NCI-H146 (cell line): ENCODE results near the gene PRTN3.
"Not testable (repeated sequence)": the region's sequence is repeated elsewhere in the genome, so short reads cannot be mapped to it uniquely, and the experiment has no call there.

ENCODE experiments used
- DNase-seq: peaks from one replicate; lab custom pipeline; 2025; lab: John Stamatoyannopoulos, UW

PRTN3 gene

DNA sequence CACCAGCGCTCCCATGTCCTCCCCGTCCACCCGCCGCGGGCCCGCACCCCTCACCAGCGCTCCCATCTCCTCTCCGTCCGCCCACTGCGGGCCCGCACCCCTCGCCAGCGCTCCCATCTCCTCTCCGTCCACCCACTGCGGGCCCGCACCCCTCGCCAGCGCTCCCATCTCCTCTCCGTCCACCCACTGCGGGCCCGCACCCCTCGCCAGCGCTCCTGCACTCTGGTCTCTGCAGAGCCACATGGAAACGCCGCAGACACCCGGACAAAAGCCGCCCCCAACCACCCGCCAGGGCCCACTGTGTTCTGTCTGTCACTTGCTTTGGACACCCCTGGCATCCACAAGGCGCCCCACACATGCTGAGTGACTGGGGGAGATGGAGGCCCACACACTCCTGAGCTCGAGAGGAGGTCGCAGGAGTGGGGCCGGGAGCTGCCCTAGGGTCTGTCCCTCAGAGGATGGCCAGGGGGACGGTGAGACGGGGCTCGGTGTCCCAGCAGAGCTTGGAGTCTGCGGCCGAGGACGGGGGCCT lies 26.0 kb downstream of the PRTN3 start:
- DNase-seq: no peak

DNA sequence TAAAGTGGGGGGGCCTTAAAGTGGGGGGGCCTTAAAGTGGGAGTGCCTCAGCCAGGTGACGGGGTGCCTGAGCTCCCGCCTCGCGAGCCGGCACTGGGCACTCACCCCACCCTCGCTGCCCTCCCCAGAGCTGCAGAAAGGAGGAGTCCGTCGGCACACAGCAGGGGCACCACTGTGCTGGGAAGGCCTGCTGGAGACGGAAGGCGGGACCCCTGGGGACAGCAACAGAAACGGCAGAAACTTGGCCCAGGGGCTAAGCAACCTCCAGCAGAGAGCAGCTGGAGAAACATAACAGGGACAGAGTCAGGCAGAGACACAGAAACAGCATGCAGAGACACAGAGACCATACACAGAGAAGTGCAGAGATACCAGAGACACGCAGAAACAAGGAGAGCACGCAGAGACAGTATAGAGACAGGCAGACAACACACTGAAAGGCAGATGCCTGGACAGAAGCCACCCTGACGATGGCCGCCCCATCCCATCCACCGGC lies 26.5 kb downstream of the PRTN3 start:
- no peak for DNase-seq

DNA sequence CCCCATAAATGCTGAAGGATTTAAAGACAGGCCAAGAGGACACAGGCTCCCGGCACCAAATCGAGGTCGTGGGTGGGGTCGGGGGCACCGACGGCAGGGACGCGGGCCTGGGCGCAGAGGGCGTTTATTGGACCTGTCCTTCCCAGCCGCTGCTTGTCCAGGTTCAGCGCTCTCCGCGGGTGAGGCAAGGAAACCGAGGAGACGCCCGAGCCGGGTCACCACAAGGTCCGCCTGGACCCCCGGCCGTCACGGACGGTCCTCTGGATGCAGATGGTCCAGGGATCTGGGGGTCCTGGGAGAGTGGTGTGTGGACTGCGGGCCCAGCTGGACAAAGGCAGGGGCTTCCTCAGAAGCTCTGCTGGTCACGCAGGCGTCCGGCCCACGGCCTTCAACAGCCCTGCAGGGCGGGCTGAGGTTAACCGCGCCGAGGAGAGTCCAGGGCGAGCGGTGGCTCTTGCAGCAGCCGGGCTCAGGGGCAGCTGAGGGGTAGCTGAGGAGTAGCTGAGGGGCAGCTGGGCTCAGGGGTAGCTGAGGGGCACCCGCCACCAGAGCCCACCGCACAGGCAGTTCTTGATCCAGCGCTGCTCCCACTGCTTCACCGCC lies 27.2 kb downstream of the PRTN3 start:
- DNase-seq: no peak

DNA sequence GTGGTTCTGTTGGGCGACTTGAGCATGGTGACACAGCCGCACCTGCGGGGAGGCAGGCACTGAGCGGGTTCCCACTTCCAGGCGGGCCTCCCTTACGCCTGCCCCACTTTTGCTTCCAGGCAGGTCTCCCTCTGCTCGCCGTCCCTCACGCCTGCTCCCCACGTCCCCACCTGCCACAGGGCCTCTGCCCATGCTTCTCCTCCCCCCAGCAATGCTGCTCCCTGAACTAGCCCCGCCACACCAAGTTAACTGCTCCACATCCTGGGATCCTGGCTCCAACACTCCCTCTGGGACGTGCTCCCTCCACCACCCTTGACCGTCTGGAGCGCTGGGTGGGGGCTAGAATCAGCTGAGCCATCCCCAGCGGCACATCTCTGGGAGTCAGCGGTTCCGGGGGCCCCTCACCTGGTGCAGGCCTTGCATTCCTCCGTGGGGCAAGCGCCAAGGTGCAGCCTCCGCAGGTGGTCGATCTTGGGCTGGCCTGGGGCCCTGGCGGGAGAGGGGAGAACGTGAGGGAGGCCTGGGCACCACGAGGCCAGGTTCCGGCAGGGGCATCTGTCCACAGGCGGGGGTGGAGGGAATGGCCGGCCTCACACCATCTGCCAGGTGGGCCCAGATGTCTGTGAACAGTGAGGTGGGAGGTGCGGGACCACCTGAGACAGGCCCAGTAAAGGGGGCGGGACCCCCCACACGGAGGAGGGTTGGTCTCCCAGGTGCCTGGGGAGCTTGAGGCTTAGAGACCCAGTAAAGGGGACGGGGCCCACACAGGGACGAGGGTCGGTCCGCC lies 27.9 kb downstream of the PRTN3 start:
- no peak for DNase-seq

DNA sequence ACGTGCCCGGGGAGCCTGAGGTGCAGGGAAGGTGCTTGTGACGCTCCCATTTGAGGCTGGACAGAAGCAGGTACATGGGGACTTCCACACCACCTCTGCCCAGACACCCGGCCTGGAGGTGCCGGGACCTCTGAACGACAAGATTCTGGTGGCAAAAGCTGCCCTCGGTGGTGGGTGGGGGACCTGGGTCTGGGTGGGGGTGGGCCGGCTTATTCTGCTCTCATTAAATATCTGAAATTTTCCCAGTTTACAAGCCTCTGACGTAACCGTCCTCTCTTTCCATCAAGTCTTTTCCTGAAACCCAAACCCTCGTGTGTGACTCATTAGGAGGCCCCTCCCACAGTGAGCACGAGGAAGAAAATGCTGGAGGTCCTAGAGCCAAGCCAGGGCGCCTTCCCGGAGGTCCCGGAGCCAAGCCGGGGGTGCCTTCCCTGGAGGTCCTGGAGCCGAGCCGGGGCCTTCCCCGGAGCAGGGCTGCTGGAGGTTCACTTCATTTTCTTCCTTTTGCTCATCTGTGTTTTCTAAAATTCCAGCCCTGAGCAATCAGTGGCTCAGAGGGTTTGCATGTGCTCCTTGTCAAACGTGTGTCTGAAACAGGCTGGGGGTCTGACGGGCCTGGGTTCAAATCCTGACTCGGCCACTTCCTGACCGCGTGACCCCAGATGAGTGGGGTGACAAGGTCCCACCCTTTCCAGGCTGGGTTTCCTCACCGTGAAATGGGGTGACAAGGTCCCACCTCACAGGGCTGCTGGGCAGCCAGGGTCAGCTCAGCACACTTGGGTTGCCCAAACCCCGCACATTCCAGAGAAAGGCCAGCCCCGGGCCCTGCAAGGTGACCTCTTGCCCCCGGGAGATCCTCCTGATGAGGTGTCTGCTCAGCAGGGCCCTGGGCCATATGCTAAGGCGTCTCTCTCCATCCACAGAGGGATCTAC lies 28.7 kb downstream of the PRTN3 start:
- no peak for DNase-seq

DNA sequence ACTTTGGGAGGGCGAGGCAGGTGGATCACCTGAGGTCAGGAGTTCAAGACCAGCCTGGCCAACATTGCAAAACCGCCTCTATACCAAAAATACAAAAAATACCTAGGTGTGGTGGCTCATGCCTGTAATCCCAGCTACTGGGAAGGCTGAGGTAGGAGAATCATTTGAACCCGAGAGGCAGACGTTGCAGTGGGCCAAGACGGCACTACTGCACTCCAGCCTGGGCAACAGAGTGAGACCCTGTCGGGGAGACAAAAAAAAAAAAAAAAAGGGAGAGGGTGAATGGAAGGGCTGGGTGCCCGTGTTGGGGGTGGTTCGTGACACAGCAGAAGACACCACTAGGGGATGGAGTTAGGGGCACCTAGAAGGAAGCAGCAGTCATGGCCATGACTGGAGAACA lies 29.5 kb downstream of the PRTN3 start:
- no peak for DNase-seq

DNA sequence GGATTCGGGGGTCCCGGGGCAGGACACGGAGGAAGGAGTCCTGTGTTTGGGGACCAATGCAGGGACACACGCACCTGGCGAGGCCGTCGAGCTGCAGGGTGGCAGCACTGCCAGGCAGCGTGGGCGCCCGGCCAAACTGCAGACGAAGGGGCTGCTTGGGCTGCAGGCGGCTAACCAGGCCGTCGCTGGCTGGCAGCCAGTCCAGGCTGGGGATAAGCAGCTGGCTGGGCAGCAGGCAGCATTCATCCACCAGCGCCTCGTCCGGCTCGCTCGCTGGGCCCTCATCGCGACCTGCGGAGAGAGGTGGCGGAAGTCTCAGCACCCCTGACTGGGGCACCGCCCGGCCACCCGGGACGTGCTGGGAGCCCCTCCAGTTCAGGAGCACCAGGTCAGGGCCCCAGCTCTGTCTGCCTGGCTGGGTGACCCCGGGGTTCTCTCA lies 30.2 kb downstream of the PRTN3 start:
- DNase-seq: no peak

DNA sequence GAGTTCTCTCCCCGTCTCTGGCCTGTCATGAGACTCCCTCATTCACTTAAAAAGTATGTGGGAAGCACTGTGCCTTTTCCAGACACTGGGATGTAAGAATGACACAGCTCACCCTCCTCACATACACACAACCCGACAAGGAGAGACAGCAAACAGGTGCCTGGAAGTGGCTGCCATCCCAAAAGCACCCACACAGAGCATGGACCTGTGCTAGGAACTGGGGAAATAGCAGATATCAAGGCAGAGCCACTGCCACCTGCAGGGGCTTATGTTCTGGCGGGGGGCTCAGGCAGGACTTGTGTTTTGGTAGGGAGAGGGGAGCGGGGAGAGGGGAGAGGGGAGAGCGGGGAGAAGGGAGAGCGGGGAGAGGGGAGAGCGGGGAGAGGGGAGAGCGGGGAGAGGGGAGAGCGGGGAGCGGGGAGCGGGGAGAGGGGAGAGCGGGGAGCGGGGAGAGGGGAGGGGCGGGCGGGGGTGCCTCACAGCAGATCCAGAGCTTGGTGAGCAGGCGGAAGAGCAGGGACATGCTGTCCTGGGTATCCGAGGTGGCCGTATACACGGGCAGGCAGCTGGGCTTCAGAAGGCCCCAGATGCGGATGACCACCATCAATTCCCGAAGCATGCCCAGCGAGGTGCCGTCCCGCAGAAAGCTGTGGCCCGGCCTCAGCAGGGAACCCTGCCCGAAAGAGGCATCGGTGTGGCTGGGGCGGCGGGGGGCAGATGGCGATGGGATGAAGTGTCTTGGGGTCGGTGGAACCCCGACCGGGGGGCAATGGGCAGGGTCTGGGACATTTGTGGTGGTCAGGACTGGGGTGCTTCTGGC lies 30.9 kb downstream of the PRTN3 start:
- DNase-seq: no peak

DNA sequence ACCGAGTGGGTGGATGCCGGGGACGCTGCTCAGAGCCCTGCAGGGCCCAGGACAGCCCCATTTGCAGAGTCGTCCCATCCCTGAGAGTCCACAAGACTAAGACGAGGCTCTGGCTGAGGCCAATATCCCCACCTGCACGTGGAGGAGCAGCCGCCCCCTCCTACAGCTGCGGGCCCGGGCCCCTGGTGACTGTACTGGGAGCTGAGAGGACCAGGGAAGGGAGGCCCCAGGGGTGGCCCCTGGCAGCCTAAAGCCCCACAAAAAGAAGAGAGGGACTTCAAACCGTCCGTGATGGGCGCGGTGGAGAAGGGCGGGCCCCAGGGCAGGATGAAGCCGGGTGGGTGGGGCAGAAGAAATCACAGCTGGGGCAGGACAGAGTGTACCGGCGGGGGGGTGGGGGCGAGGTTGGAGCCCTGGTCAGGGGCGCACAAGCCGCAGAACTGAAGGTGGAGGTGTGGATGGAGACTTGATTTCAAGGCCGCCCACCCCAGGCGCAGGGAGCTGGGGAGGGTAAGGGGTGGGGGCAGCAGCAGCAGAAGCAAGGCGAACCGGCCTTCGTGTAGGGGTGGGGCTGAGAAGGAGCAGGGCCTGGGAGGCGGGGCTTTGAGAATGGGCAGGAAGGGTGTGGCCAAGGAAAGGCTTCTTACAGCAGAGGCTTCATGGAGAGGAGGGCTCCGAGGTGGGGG lies 31.6 kb downstream of the PRTN3 start:
- DNase-seq: no peak

DNA sequence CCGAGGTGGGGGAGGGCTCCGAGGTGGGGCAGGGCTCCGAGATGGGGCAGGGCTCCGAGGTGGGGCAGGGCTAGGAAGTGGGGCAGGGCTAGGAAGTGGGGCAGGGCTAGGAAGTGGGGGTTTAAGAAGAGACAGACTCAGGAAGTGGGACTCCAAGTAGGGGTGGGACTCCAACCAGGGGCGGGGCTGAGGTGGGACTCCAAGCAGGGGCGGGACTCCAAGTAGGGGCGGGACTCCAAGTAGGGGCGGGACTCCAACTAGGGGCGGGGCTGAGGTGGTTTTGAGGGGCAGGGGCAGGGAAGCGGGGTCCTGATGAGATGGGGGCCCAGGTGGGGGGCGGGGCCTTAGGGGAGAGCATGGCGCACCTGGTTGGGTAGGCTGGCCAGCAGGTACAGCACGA lies 32.3 kb downstream of the PRTN3 start:
- no peak for DNase-seq

DNA sequence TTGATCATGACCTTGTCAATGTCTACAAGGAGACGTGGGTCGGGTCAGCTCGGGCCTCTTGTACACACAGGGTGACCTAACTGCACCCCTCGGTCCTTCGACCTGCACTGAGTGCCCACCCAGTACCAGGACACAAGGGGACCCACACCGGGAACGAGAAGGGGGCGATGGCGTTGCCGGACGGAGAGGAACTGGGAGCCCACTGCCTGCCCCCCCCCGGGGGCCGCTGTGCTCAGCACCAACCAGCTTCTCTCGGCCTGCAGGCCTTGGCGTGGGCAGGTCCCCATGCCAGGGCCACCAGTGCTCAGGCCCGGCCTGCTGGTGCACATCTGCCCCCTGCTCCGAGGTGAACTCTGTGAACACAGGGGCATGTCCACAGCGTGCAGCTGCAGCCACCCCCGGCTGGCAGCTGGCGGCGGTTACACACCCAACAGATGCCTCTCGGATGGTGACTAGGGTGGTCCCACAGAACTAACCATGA lies 32.8 kb downstream of the PRTN3 start:
- DNase-seq: no peak

DNA sequence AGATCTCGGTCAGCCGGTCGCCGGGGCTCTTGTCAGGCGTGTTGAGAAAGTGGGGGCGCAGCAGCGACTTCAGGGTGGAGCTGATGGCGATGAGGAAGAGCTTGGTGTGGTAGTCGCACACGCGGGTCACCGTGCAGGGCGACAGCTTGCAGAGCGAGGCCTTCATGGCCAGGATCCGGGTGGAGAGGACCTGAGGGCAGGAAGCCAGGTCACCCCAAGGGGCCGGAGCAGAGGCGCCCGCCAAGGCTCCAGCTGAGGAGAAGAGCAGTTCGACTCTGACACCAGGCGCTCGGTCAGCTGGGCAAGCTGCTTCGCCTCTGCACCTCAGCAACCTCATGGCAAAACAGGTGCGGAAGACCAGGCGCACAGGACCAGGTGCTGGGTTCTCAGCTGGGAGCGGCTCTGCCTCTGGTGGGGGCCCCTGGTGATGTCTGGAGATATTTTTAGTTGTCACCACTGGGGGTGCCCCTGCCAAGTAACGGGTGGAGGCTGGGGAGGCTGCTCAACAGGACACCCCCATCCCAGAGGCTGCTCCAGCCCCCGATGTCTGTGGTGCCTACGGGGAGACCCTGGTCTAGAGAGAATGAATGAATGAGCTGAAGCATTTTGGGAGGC lies 34.6 kb downstream of the PRTN3 start:
- DNase-seq: no peak

DNA sequence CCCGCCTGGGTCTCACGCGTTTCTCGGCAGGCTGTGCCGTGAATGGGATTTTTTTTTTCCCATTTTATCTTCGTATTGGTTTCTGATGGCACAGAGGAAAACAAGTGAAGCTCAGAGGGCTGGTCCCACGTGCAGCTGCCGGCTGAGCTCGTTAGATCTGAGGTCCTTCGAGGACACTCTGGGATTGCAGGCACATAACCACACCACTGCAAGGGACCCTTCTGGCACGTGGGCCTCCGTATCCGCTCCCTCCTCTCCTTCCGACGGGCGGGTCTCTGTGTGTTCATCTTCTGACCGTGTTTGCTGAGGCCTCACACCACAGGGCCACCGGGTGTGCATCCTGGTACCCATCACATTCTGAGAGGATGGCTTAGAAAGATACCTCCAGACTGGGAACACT lies 35.3 kb downstream of the PRTN3 start:
- DNase-seq: no peak

DNA sequence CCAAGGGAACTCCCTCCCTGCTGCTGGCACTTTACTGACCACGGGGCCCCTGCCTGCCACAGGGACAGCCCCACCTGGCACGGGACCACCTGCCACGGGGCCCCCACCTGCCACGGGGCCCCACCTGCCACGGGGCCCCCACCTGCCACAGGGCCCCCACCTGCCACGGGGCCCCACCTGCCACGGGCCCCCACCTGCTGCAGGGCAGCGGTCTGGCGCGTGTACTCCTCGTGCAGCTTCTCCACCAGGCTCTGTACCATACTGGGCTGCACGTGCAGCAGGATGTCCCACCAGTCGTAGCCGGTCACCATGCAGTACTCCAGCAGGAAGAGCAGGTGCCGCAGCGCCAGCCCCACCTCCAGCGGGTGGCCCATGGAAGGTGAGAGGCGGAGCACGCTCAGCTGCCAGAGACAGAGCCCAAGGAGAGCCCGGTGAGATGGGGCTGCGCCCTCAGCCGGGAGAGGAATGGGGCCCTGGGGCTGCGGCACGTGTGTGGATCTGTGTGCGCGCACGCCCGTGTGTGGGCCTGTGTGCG lies 36.0 kb downstream of the PRTN3 start:
- DNase-seq: no peak

DNA sequence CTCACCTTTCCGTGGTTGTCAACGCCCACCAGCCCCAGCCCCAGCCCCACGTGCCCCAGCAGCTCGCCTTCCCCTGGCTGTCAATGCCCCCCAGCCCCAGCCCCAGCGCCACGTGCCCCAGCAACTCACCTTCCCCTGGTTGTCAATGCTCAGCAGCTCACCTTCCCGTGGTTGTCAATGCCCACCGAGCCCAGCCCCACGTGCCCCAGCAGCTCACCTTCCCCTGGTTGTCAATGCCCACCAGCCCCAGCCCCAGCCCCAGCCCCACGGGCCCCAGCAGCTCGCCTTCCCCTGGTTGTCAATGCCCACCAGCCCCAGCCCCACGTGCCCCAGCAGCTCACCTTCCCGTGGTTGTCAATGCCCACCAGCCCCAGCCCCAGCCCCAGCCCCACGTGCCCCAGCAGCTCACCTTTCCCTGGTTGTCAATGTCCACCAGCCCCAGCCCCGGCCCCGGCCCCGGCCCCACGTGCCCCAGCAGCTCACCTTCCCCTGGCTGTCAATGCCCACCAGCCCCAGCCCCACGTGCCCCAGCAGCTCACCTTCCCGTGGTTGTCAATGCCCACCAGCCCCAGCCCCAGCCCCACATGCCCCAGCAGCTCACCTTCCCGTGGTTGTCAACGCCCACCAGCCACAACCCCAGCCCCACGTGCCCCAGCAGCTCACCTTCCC lies 37.3 kb downstream of the PRTN3 start:
- DNase-seq: not testable (repeated sequence)

DNA sequence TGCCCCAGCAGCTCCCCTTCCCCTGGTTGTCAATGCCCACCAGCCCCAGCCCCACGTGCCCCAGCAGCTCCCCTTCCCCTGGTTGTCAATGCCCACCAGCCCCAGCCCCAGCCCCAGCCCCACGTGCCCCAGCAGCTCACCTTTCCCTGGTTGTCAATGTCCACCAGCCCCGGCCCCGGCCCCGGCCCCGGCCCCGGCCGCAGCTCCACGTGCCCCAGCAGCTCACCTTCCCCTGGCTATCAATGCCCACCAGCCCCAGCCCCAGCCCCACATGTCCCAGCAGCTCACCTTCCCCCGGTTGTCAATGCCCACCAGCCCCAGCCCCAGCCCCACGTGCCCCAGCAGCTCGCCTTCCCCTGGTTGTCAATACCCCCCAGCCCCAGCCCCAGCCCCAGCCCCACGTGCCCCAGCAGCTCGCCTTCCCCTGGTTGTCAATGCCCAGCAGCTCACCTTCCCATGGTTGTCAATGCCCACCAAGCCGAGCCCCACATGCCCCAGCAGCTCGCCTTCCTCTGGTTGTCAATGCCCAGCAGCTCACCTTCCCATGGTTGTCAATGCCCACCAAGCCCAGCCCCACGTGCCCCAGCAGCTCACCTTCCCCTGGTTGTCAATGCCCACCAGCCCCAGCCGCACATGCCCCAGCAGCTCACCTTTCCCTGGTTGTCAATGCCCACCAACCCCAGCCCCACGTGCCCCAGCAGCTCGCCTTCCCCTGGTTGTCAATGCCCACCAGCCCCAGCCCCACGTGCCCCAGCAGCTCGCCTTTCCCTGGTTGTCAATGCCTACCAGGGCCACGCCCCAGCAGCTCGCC lies 38.2 kb downstream of the PRTN3 start:
- not testable (repeated sequence) for DNase-seq

DNA sequence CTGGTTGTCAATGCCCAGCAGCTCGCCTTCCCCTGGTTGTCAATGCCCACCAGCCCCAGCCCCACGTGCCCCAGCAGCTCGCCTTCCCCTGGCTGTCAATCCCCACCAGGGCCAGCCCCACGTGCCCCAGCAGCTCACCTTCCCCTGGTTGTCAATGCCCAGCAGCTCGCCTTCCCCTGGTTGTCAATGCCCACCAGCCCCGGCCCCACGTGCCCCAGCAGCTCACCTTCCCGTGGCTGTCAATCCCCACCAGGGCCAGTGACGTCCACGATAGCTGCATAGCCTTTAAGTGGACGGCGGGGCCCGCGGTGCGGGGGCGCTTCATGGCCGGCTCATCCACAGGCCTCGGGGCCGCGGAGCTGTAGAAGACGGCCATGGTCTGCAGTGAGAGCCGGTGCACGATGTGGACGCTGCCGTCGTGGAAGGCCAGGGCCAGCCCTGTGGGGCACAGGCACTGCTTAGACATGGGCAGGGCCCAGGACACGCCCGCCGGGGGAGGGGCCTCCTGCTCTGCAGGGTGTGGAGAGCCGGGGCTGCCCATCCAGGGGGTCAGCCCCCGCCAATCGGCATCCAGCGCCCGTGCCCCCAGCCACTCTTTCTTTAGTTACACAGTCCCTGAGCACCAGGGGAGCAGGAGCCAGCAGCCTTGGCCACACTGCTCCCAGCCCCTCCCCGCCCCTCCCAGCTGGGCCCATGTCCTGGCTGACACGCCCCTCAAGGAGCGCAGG lies 39.1 kb downstream of the PRTN3 start:
- no peak for DNase-seq
